Stimulated activated CD8-positive, alpha-beta memory T cell treated with anti-CD3 and anti-CD28 coated beads, Interleukin-15, amount 100 ng/mL, for 4 hours (primary cell): Measurements from ENCODE around the gene ITIH1.

Experiments
- DNase-seq, 2 donors: peaks; one replicate each; pipeline ENCODE4 v3.0.0-alpha.2; 2020; ENCODE audit warnings: low read depth in 2 of 2

ITIH1 gene

GRCh38 chr3:52813810-52814209 is 36.4 kb downstream of the ITIH1 start:
- DNase-seq, result no peak

GRCh38 chr3:52816199-52816598 is 38.8 kb downstream of the ITIH1 start:
- no peak for DNase-seq

GRCh38 chr3:52816654-52817053 is 39.3 kb downstream of the ITIH1 start:
- DNase-seq, result no peak

- no peak for DNase-seq
These were observed 39.8 kb downstream of the ITIH1 start for GRCh38 chr3:52817221-52817620.

- DNase-seq, result no peak
These were observed 40.5 kb downstream of the ITIH1 start for GRCh38 chr3:52817860-52818259.

GRCh38 chr3:52819936-52820335 is 42.5 kb downstream of the ITIH1 start:
- DNase-seq, result no peak

- no peak for DNase-seq
These were observed 43.3 kb downstream of the ITIH1 start for GRCh38 chr3:52820736-52821135.

- no peak for DNase-seq
These were observed 45.0 kb downstream of the ITIH1 start for GRCh38 chr3:52822363-52822762.

- no peak for DNase-seq
These were observed 46.6 kb downstream of the ITIH1 start for GRCh38 chr3:52824037-52824436.

- DNase-seq, result no peak
These were observed 50.0 kb downstream of the ITIH1 start for GRCh38 chr3:52827441-52827840.

GRCh38 chr3:52827866-52828376 is 50.5 kb downstream of the ITIH1 start:
- DNase-seq, result no peak

GRCh38 chr3:52829482-52829881 is 52.1 kb downstream of the ITIH1 start:
- no peak for DNase-seq

- DNase-seq, result no peak
These were observed 52.6 kb downstream of the ITIH1 start for GRCh38 chr3:52829906-52830463.

- no peak for DNase-seq
These were observed 53.3 kb downstream of the ITIH1 start, which contains the start of gene ITIH4 for GRCh38 chr3:52830535-52831258. Gene ITIH4 (minus strand): TSS chr3:52830672. CDS start chr3:52830642, 30 bp downstream.

GRCh38 chr3:52831500-52832301 is 54.3 kb downstream of the ITIH1 start:
- DNase-seq, result no peak

GRCh38 chr3:52833202-52833601 is 55.8 kb downstream of the ITIH1 start:
- DNase-seq, result no peak

GRCh38 chr3:52834871-52835501 is 57.6 kb downstream of the ITIH1 start, which contains the start of gene MUSTN1:
Gene MUSTN1 (minus strand): TSS chr3:52835019. CDS start chr3:52834948, 71 bp downstream.
- no peak for DNase-seq

- DNase-seq, result no peak
These were observed 58.5 kb downstream of the ITIH1 start for GRCh38 chr3:52835766-52836470.

- DNase-seq, result no peak
These were observed 59.1 kb downstream of the ITIH1 start for GRCh38 chr3:52836471-52836845.

GRCh38 chr3:52836986-52837385 is 59.6 kb downstream of the ITIH1 start:
- DNase-seq, result no peak

- no peak for DNase-seq
These were observed 61.3 kb downstream of the ITIH1 start for GRCh38 chr3:52838561-52839267.
